Left renal cortex interstitium (tissue), 4 donors: ENCODE results near the gene HOXC11. TPM values are rescaled to one million over a fixed set of nuclear protein-coding genes. Genes with fewer than 3 reads are reported as not detected.

Experiments used
- DNase-seq, 4 donors: peaks; one replicate each; pipeline ENCODE4 v3.0.0-alpha.2; 2013; ENCODE audit warnings: low read depth in 4 of 4, low spot score in 2 of 4, missing footprints in 1 of 4
- polyA plus RNA-seq, 4 donors: library from polyadenylated mRNA; unstranded; fragments of 120-200 nt; gene quantifications; one replicate each; pipeline ENCODE4 v1.2.1, GENCODE V29; 2013; ENCODE audit not compliant: insufficient read length in 4 of 4

The HOXC11 gene
- polyA plus RNA-seq, 4 donors: 0.96 to 3.6 (median 2.3) TPM

- DNase-seq: no peak
Measured at GRCh38 chr12:53956251-53956887, 16.6 kb upstream of the HOXC11 start.

DNA sequence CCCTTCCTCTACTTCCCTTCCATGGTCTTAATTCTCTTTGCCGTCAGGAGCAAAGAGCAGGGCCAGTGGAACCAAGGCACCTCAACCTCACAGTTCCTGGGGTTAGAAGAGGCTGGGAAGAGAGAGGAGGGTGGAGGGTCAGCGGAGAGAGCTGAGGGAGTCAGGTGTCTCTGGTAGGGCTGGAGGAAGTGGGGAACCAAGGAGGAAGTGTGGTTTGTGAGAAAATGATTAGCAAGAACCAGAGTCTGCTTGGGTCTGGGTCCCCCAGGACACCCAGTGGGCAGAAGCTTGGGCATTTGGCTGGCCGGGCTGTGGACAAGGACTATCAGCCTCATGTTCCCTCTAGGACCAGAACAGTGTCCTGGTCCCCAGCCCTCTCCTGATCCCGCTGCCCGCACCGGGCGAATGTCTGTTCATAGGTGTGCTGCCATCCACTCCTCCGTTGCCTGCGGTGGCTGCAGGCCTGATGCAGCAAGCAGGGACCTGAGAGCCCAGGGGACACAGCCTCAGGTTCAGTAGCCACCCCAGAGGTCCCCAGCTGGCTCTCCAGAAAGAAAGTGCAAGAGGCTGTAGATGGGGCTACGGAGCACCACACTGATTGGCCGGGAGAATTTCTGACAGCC, 15.9 kb upstream of the HOXC11 start:
- DNase-seq: no peak

GRCh38 chr12:53958128-53958527, 14.8 kb upstream of the HOXC11 start:
- DNase-seq: no peak

DNA sequence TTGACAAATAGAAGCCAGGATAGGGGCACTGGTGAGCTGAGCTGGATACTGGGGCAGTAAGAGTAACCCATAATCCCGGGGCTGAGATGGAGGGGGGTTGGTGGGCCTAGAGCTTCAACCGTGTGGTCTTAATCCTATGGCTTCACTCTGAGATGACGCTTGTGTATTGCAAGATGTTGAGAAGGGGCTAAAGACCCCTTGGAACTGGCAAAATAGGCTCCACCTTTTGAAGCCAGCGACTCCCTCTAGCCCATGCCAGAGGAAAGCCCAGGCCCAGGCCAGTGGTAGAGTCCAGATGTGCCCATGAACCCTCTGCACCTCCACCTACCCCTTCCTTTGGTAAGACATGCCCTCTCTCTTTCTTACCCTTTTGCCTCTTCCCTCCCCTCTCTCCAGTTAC, 13.6 kb upstream of the HOXC11 start:
- DNase-seq: no peak

- no peak for DNase-seq
Measured at GRCh38 chr12:53960187-53961024, 12.5 kb upstream of the HOXC11 start.

GRCh38 chr12:53961025-53961761, 11.7 kb upstream of the HOXC11 start:
- DNase-seq: no peak

GRCh38 chr12:53963005-53963404, 9.9 kb upstream of the HOXC11 start:
- DNase-seq: no peak

DNA sequence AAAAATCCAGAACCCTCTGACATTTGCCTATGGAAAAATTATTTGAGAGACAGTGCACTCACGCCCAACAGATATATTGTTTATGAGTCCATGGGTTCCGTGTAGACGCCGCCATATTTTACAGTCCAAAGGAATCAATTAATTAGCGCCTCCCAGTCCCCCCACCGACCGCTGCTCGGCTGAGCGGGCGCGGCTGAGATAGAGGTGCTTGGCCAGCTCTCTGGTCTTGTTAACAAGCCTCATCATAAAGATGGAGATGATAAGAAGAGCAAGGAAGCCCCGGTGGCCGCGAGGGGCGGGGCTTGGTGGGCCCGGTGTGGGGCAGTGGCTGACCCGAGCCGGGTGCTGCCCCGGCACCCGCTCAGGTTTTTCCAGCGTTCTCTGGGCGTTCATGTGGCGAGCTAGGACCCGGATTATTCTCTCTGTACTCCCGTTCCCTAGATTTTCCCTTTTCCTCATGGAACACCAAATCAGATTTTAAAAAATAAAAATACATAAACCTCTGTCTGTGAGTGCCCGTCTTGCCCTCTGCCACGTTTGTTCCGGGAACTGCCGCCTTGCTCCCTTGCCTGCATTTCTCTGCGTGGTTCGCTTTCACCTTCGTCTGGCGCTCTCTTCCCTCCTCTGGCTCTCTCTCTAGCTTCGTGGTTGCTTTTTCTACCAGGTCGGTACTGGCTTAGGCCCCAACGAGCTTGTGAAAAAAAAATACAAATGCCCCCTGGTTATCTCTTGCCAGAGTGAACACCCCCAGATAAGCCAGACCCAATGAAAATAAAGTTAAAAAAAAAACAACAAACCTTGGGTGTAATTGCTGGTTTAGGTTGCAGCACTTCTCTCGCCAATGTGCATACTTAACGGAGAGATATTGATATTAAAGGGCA, 9.3 kb upstream of the HOXC11 start:
- no peak for DNase-seq

DNA sequence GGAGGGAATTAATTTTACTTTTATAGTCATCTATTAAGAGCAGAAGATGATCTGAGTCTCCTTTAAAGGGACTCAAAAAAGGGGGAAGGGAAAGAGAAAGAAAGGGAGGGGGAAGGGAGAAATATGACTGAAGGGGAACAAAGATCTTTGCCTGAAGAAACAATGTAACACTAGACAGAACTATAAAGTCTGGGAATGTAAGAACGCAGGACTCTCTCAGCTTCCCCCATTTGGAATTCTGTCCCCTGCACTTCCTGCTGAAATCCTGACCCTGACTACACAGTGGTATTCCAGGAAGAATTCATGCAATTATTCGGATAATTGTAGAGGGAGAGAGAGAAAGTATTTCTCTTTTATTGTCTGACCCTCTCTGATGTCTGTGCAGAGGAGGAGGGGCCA, 8.6 kb upstream of the HOXC11 start:
- DNase-seq: no peak

- no peak for DNase-seq
Measured at GRCh38 chr12:53965281-53966084, 7.4 kb upstream of the HOXC11 start.

DNA sequence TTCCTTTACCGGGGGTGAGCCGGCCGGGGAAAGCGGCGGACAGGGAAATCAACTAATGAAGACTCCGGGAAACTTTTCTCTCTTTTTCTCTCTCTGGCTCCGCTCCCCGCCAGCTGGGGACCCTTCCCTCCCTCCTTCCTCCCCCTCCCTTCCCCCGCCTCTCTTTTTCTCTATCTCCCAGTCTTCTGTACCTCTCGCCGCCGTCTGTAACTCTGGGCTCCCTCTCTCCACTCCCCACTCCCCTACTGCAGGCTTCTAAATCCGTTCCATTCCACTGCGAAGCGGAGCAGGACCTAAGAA, 6.9 kb upstream of the HOXC11 start:
- no peak for DNase-seq

DNA sequence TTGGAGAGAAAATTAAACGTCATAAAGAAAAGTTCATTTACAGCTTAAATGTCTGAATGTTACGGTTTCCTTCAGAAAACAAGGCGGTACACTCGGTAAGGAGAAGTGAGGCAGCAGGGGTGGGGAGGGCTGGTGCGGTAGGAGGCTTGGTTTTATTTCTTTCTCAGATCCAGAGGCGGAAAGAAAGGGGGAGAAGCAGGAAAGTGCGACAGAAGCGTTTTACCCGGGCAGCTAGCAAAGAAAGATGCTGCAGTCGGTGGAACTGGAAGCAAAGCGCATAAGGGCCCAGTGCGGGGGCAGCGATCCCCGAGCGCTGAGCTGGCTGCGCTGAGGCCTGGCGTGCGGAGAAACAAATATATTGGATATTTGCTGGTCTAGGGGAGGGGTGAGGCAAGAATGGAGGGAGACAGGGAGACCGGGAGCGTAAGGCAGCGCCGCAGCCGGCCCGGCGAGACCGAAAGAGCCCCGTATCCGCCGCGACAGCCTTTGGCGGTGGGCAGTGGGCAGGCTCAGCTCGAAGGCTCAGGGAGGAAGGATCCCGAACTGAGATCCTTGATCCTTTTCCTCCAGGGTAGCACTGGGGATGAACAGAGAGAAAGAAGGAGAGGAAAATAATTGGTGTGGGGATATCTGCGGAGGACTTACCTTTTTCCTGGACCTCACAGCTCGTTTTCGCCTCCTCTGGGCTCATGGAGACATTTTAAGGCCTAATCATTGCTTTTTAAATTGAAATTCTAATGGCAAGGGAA, 6.4 kb upstream of the HOXC11 start:
- no peak for DNase-seq

- no peak for DNase-seq
Measured at GRCh38 chr12:53967421-53967925, 5.5 kb upstream of the HOXC11 start.

- DNase-seq: no peak
Measured at GRCh38 chr12:53968214-53969127, 4.5 kb upstream of the HOXC11 start.

DNA sequence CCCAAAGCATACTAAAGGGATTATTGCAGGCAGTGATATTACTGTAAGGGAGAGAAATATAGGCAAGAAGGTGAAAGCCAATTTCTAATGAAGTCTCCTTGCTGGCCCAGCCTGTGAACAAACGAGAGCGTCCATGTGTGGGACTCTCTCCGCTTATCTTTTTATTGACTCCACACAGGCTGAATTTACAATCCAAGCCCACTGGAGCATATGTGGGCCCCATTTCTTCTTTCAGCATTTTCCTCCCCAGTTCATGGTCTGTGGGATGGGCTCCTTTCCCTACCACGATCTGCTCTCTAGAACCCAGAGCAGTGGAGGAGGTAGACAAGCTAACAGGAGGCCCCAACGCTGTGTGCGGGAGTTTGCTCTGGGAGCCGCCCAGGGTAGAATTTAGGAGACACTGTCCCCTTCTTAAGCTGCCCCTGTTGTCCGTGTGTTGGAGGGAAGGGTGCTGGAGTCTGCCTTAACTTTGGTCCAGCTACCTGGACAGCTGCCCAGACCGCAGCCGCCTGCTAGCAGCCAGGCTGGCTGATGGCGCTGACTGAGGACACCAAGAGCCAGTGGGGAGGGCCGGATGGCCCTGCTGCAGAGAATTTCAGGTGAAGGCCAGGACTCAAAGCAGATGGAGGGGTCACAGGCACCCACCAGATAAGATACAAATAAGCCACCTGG, 3.2 kb upstream of the HOXC11 start:
- no peak for DNase-seq

DNA sequence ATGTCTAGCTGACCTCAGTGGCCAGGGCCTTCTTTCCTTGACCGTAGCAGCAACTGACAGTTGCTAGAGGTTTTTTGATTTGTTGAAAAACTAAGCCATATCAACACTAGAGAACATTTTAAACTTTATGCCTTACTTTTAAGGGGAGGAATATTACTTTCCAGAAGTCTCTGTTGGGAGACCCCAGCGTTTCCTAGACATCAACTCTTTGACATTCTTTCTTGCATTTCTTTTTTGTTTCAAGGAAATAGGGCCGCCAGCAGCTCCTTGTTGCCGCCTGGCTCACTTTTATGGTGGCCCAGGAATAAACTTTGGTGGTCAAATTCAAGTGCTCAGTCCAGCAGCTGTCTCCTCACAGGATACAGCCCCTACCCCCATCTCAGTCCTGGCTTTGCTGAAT, 2.5 kb upstream of the HOXC11 start:
- no peak for DNase-seq

- no peak for DNase-seq
Measured at GRCh38 chr12:53971129-53971528, 1.8 kb upstream of the HOXC11 start.
